Anterior cingulate cortex (tissue), 58 donors: ENCODE data around the gene ATCAY.
"Not testable (repeated sequence)": the region's sequence is repeated elsewhere in the genome, so short reads cannot be mapped to it uniquely, and the experiment has no call there.

Experiments used
- DNase-seq, 58 donors: peaks; one replicate each; lab custom pipeline; 2025; lab: John Stamatoyannopoulos, UW

ATCAY gene

GRCh38 chr19:3942790-3943409 is 62.4 kb downstream of the ATCAY start:
- DNase-seq = no peak

GRCh38 chr19:3944018-3944721 is 63.7 kb downstream of the ATCAY start:
- no peak for DNase-seq

GRCh38 chr19:3945838-3946237 is 65.4 kb downstream of the ATCAY start:
- DNase-seq = no peak

- not testable (repeated sequence) for DNase-seq
Observed at GRCh38 chr19:3947316-3947933, 66.9 kb downstream of the ATCAY start.

GRCh38 chr19:3949294-3949693 is 68.8 kb downstream of the ATCAY start:
- DNase-seq = no peak

- no peak for DNase-seq
Observed at GRCh38 chr19:3949997-3950859, 69.7 kb downstream of the ATCAY start.

GRCh38 chr19:3950871-3951861 is 70.7 kb downstream of the ATCAY start:
- no peak for DNase-seq

GRCh38 chr19:3952755-3953276 is 72.3 kb downstream of the ATCAY start:
- not testable (repeated sequence) for DNase-seq

- no peak for DNase-seq
Observed at GRCh38 chr19:3954107-3954506, 73.6 kb downstream of the ATCAY start.

- not testable (repeated sequence) for DNase-seq
Observed at GRCh38 chr19:3955276-3955675, 74.8 kb downstream of the ATCAY start.

GRCh38 chr19:3955688-3956087 is 75.2 kb downstream of the ATCAY start:
- DNase-seq = no peak

- DNase-seq = no peak
Observed at GRCh38 chr19:3958836-3959765, 78.6 kb downstream of the ATCAY start.

- no peak for DNase-seq
Observed at GRCh38 chr19:3959766-3960131, 79.3 kb downstream of the ATCAY start.

- no peak for DNase-seq
Observed at GRCh38 chr19:3961007-3961406, 80.5 kb downstream of the ATCAY start.

GRCh38 chr19:3963458-3964255 is 83.2 kb downstream of the ATCAY start:
- DNase-seq = no peak

- no peak for DNase-seq
Observed at GRCh38 chr19:3964256-3965194, 84.0 kb downstream of the ATCAY start.
